HL-60/S4 treated with retinoic acid at 250 ng/mL for 4 days and 3 days (cell line): Measurements from ENCODE around the gene MYOM1.

Experiments used
- in situ Hi-C: fragments of 300-500 bp; cut with MboI; formaldehyde crosslinking; loops from 2 replicates; pipeline ENCODE4 v1.7.0; 2022; ENCODE audit warnings: low sequenced_read_pairs

Gene MYOM1

GRCh38 chr18:3153107-3153704 is 66.6 kb downstream of the MYOM1 start:
- in situ Hi-C loops, result no loop called here

GRCh38 chr18:3152294-3152693 is 67.5 kb downstream of the MYOM1 start:
- in situ Hi-C loops, result no loop called here

GRCh38 chr18:3151399-3152264 is 68.1 kb downstream of the MYOM1 start:
- in situ Hi-C loops, result no loop called here

- in situ Hi-C loops, result no loop called here
Observed at GRCh38 chr18:3150688-3151087, 69.1 kb downstream of the MYOM1 start.

- in situ Hi-C loops, result no loop called here
Observed at GRCh38 chr18:3150274-3150673, 69.5 kb downstream of the MYOM1 start.

GRCh38 chr18:3148930-3149535 is 70.7 kb downstream of the MYOM1 start:
- in situ Hi-C loops, result loop anchor here (25.0 kb wide), 1 partner anchor 212 kb away; no protein-coding TSS in a partner anchor

- in situ Hi-C loops, result loop anchor here (25.0 kb wide), 1 partner anchor 211 kb away; no protein-coding TSS in a partner anchor
Observed at GRCh38 chr18:3147935-3148554, 71.7 kb downstream of the MYOM1 start.

- in situ Hi-C loops, result loop anchor here (25.0 kb wide), 1 partner anchor 204 kb away; no protein-coding TSS in a partner anchor
Observed at GRCh38 chr18:3140986-3141639, 78.7 kb downstream of the MYOM1 start.

- in situ Hi-C loops, result loop anchor here (25.0 kb wide), 1 partner anchor 203 kb away; no protein-coding TSS in a partner anchor
Observed at GRCh38 chr18:3140342-3140741, 79.4 kb downstream of the MYOM1 start.

GRCh38 chr18:3139406-3139805 is 80.4 kb downstream of the MYOM1 start:
- in situ Hi-C loops, result loop anchor here (25.0 kb wide), 1 partner anchor 202 kb away; no protein-coding TSS in a partner anchor

GRCh38 chr18:3138274-3138975 is 81.3 kb downstream of the MYOM1 start:
- in situ Hi-C loops, result loop anchor here (25.0 kb wide), 1 partner anchor 201 kb away; no protein-coding TSS in a partner anchor

- in situ Hi-C loops, result loop anchor here (25.0 kb wide), 1 partner anchor 198 kb away; no protein-coding TSS in a partner anchor
Observed at GRCh38 chr18:3135536-3135935, 84.2 kb downstream of the MYOM1 start.

GRCh38 chr18:3132700-3133099 is 87.1 kb downstream of the MYOM1 start:
- in situ Hi-C loops, result loop anchor here (25.0 kb wide), 1 partner anchor 195 kb away; no protein-coding TSS in a partner anchor

- in situ Hi-C loops, result loop anchor here (25.0 kb wide), 1 partner anchor 193 kb away; no protein-coding TSS in a partner anchor
Observed at GRCh38 chr18:3130344-3130743, 89.4 kb downstream of the MYOM1 start.

- in situ Hi-C loops, result loop anchor here (25.0 kb wide), 1 partner anchor 192 kb away; no protein-coding TSS in a partner anchor
Observed at GRCh38 chr18:3129053-3129864, 90.5 kb downstream of the MYOM1 start.

- in situ Hi-C loops, result loop anchor here (25.0 kb wide), 1 partner anchor 189 kb away; no protein-coding TSS in a partner anchor
Observed at GRCh38 chr18:3126457-3127097, 93.2 kb downstream of the MYOM1 start.

- in situ Hi-C loops, result loop anchor here (25.0 kb wide), 1 partner anchor 188 kb away; no protein-coding TSS in a partner anchor
Observed at GRCh38 chr18:3124822-3125221, 94.9 kb downstream of the MYOM1 start.

- in situ Hi-C loops, result no loop called here
Observed at GRCh38 chr18:3122851-3123250, 96.9 kb downstream of the MYOM1 start.
